GM21515 (cell line): ENCODE results near the gene OPN1MW2.
"Not testable (repeated sequence)": the region's sequence is repeated elsewhere in the genome, so short reads cannot be mapped to it uniquely, and the experiment has no call there.

Source experiments
- ATAC-seq: cut with Tn5 transposase; IDR thresholded peaks from one replicate; pipeline ENCODE4 v1.9.1; 2021; ENCODE audit not compliant: unreplicated experiment

Gene OPN1MW2

DNA sequence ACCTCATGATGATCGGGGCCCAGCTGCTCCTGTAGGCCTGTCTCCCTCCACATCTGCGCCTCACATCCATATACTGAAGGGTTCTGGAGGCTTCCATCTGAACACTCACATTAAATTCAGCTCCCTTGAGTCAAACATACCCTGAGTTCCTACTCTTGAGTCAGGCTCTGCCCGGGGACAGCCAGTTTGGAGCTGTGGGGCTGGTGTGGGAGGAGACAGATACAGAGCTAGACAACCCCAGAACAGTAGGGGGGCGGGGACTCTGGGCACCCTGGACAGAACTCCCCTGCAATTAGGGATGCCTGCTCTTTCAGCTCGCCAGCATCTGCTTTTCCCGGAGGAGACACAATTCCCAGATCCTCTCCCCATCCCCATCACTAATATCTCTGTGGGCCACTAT is 43.5 kb downstream of the OPN1MW2 start:
- not testable (repeated sequence) for ATAC-seq

DNA sequence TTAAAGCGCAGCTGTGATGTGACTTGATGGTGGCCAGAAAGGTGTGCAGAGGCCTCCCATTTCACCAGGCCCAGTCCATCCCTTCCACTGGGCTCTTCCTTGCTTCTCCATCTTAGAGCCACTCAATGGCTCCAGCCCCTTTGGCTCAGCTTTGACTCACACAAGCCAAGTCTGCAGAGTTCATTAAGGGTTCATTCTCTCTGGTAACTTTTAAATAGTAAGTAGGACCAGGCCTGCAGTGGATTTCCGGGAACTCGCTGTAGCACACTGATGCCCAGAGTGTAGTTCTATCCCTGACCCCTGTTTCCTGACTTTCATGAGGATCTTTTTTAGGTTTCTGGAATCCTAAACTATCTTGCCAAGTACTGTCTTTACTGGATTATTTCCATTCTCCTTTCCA is 49.7 kb downstream of the OPN1MW2 start:
- not testable (repeated sequence) for ATAC-seq
